VCaP (cell line): ENCODE measurements around the gene ZBTB7C.
A peak's percentile ranks its signal among the peaks of the same experiment; 100 is the strongest.

Source experiments
- H3K27ac ChIP-seq: fragments of 450-650 bp; 2 replicates; pipeline ENCODE4 v1.5.1; 2017
- TF ChIP-seq, protein P1 (sequence below): fragments of 450-650 bp; conservative IDR thresholded peaks from 2 replicates; pipeline ENCODE4 v1.5.1; 2017; ENCODE audit warnings: mild to moderate bottlenecking, moderate library complexity

ZBTB7C gene

DNA sequence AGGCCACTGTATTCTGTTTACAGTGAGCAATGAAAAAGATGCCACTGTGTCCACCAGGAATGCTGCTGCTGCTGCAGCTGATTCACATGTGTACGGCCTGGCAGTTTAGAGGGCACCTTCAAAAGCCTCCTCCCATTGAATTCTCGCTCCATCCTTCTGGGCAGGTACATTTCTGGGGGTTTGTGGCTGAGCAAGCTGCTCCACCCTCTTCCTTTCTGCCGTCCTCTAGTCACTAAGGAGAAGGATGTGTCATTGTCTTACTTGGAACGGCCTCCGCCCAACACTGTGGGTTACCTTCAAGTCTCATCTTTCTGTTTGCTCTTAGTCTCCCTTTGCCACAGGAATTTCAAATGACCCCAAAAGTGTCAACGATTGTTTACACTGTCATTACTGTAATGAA lies 182.0 kb downstream of the ZBTB7C start:
- H3K27ac ChIP-seq = no peak overlapping the region
- TF ChIP-seq, protein P1, sequence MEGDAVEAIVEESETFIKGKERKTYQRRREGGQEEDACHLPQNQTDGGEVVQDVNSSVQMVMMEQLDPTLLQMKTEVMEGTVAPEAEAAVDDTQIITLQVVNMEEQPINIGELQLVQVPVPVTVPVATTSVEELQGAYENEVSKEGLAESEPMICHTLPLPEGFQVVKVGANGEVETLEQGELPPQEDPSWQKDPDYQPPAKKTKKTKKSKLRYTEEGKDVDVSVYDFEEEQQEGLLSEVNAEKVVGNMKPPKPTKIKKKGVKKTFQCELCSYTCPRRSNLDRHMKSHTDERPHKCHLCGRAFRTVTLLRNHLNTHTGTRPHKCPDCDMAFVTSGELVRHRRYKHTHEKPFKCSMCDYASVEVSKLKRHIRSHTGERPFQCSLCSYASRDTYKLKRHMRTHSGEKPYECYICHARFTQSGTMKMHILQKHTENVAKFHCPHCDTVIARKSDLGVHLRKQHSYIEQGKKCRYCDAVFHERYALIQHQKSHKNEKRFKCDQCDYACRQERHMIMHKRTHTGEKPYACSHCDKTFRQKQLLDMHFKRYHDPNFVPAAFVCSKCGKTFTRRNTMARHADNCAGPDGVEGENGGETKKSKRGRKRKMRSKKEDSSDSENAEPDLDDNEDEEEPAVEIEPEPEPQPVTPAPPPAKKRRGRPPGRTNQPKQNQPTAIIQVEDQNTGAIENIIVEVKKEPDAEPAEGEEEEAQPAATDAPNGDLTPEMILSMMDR = no peak

DNA sequence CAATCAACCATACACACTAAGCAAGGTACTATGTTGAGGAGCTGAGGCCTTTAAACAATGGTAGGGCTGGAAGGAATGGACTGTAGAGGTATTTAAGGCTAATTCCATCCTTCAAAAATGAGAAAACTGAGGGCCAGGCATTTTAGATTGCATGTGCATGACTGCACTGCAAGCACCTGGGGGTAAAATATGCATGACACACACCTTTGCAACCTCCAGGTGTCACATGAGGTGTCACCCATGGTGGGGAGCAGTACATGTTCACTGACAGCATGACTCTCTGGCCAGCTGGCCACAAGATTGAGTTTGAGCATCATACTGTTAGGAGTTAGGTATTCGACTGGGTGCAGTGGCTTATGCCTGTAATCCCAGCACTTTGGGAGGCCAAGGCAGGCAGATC lies 182.8 kb downstream of the ZBTB7C start:
- TF ChIP-seq, protein P1 = no peak
- H3K27ac ChIP-seq = no peak overlapping the region

DNA sequence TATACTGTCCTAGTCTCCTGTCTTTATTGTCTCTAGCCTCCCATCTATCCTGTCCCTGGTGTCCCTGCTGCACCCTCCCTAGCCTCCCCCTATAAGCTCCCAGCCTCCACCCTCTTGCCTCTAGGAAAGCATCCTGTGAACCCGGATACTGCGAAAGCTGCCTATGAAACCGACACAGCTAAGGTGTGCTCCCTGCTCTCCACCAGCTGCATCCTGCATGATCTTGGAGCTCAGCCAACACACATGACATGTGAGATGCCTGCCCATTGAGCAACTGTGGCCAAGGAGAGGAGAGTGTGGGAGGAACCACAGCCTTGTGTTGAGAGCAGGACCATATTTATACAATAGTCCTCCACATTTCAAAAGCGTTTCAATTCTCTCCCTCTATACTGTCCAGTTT lies 187.1 kb downstream of the ZBTB7C start:
- TF ChIP-seq, protein P1 = no peak

DNA sequence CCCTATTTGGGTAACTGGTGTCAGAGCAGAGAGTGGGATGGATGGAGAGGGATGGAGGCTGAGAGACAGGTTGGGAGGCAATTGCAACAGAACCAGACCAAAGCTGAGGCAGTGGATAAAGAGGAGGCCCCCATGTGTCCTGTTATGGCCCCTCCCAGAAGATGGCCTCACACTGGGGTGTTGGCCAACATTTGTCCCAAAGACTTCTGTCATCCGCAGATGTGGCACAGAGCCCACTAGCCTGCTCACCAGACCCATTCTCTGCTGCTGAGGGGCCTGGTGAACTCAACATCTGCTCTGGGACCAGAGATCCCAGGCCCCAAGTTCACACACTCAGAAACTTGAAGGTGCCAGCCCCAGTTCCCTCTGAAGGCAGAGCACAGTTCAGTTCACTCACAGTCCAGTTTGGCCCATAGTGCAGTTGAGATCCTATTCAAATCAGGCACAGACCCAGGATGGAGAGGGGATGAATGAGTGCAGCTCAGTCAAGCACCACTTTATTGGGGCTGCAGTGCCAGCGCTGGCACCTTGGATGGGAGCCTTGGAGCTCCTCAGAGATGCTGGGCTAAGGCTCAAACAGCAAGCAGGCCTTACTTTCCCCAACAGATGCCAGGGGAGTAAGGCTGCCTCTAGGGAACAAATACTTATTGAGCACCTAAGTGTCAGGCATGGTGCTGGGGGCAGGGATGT lies 189.2 kb downstream of the ZBTB7C start:
- TF ChIP-seq, protein P1 = no peak
- H3K27ac ChIP-seq = no peak overlapping the region

More for the DNA sequence above, 187.1 kb downstream of the ZBTB7C start:
- peak overlapping the region; percentile 31; the same call in 1 of the 2 replicates for H3K27ac ChIP-seq

DNA sequence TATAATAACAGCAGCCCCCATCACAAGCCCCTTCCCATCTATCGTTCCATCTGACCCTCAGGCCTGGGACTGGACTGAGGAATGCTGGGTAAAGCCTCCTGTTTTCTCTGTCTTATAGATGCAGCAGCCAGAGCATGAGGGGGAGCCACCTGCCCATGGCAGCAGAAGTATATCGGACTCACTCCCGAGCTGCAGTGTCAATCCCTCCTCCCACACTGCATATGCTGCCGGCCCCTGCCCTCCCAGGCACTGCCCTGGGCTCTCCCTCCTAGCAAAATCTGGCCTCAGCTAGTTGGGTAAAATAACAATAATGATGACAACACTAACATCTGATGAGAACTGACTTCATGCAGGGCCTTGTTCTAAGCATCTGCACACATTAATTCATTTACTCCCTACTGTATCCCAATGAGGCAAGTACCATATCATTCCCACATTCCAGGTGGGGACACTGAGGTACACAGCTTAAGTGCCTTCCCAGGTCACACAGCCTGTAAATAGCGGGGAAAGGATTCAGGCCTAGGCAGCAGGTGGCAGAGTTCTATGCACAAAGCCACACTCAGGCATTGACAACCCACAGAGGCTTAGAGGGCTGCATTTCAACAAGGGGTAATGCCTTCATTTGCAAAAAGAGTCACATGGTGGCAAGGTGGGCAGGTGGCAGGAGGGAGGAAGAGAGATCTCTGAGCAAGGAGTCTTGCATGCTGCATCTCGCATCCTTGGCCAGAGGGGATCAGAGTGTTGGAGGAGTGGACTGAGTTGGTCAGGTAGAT lies 190.0 kb downstream of the ZBTB7C start:
- no peak overlapping the region for H3K27ac ChIP-seq
- TF ChIP-seq, protein P1 = no peak

DNA sequence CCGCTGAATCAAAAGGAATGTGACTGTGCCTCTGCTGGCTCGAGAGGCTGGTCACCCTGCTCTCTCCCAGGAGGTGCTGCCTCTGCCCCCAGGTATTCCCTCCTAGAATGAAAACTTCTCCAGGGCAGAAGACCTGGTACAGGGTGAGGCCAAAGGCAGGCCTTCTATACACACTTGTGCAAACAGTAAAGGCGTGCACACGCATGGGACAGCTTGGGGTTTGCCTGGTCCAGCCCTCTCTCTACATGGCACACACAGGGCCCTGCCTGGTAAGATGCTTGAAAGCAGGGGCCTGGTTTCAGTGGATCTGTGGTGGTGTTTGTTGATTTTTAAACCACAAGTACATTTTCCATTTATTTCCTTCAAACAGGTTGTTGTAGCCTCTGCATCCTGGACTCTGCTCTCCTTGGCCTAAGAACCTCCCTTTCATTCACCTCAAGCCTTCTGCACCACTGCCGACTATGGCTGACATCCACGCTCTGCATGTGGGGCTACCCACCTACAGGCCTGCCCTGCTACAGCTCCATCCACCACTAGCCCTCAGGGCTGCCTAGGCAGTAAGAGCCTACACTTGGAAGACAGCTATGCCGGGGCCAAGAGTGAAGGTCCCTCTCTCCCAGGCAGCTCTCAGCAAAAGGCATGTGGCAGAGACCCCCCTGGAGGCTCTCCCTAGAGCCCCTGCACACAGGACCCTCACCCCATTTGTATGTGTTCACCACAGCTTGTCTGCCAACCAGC lies 190.7 kb downstream of the ZBTB7C start:
- TF ChIP-seq, protein P1 = no peak
- no peak overlapping the region for H3K27ac ChIP-seq
